ENCODE results near the gene OAT. TPM values are rescaled to one million over a fixed set of nuclear protein-coding genes. Genes with fewer than 3 reads are reported as not detected.

The OAT gene
- total and polyA plus RNA-seq, 2 experiments from 2014 or later: 232 to 263 TPM

DNA sequence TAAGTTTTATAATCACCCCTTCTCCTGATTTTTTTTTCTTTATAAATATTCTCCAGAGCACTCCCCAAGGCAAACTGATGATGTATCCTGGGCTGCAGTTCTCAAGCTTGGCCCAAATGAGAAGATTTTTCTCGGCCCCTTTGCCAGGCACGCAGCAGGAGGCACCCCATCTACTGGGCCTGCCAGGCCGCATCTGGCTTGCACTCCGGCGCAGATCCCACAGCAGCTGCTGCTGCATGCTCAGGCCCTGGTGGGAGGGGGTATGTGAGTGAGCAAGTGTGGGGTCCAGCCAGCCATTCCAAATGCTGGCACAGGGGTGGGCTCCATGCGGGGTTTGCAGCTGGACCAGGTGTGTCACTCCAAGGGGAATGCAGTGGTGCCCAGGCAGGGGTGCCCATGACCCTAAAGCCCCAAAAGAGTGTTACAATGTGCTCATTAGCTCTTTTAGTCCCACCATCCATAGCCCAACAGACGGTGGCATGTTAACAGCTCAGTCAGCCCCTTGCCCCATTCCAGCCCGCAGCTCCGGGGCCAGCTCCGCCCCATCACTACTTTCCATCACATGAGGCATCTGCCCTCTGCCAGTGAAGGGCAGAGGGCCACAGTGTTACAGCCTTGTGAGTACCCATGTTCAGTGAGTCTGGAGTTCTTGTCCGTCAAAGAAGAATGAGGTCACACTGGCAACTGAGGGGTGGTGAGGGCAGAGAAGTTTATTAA is 25.9 kb downstream of the OAT start:
- WGBS, 2 experiments (ENCODE audit: low coverage in 1 of 2, low lambda C conversion rate in 2 of 2, missing lambda C conversion rate in 2 of 2): 54 to 68% methylated on average over 11 of the region's 11 CpGs
- Histone ChIP-seq H3K79me2 (ENCODE audit: insufficient read depth) (no peaks in the 10 kb centered on the region), H3K9ac (no peak overlapping the region), H3K4me2 (ENCODE audit: unreplicated experiment) (no peak overlapping the region), H3K4me3 (no peak overlapping the region), H3K4me1 (ENCODE audit: insufficient read depth) (no peaks in the 10 kb centered on the region), H4K20me1 (ENCODE audit: insufficient read depth) (no peaks in the 10 kb centered on the region), H3K9me2 (ENCODE audit: insufficient read depth) (no peaks in the 10 kb centered on the region), H3F3A (ENCODE audit: insufficient read depth) (0 out of 2 replicates have a peak, but pooled peaks cover 10% of the 10 kb centered on the region), H3K27me3 (replicated peaks; ENCODE audit: insufficient read depth) (no peaks in the 10 kb centered on the region), H3K9me3 (ENCODE audit: low read depth) (no peaks in the 10 kb centered on the region), H2AFZ (no peak overlapping the region), H3K27ac (no peak overlapping the region), H3K36me3 (ENCODE audit: low read depth) (peaks cover 12% of the 10 kb centered on the region)
- TF ChIP-seq EZH2 (IDR thresholded peaks at IDR 0.05; ENCODE audit: insufficient read depth, poor library complexity, severe bottlenecking) (no peak), EZH2phosphoT487 (IDR thresholded peaks at IDR 0.05; ENCODE audit: insufficient read depth, low read depth) (no peak)
- in situ Hi-C loops (cut with MboI): no loop called here
- DNase-seq: no peak

DNA sequence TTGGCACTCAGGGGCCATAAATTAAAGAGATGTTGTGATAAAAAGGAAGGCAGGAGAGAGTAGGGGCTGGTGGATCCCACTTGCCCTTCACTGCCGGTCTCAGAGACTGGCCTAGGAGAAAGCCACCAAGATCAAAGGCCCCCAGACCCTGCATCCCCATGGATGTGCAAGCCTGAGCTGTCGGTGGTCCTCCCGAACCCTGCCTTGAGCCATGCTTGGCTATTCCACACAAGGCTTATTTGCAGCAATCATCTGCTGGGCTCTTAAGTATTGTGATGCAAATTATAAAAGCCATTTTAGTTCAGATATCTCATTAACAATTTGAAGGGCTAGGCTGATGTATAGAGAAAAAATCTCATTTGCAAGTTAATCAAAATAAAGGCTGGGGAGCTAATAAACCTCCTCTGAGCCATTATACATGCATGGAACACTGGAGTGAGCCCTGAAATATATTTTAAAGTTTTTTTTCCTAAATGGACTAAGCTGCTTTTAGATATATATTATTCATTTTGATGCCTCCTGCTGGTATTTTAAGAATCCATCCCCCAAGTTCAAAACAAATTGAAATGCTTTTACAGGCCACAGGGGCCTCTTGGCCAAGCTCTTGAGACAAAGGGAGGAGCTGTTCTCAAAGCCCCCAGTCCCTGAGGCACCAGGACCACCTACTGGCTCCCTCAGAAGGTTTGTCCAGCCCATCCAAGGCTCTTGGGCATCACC is 28.1 kb downstream of the OAT start:
- Histone ChIP-seq H3K79me2 (ENCODE audit: insufficient read depth) (no peaks in the 10 kb centered on the region), H3K36me3 (ENCODE audit: low read depth) (peaks cover 5% of the 10 kb centered on the region; the same call in 1 of the 2 replicates), H3K4me2 (ENCODE audit: unreplicated experiment) (no peak overlapping the region), H3K9me3 (ENCODE audit: low read depth) (no peaks in the 10 kb centered on the region), H3K27ac (no peak overlapping the region), H3F3A (ENCODE audit: insufficient read depth) (0 out of 2 replicates have a peak, but pooled peaks cover 8% of the 10 kb centered on the region), H3K4me1 (ENCODE audit: insufficient read depth) (no peaks in the 10 kb centered on the region), H4K20me1 (ENCODE audit: insufficient read depth) (no peaks in the 10 kb centered on the region), H2AFZ (no peak overlapping the region; the same call in 1 of the 2 replicates), H3K27me3 (replicated peaks; ENCODE audit: insufficient read depth) (no peaks in the 10 kb centered on the region), H3K4me3 (no peak overlapping the region), H3K9ac (no peak overlapping the region), H3K9me2 (ENCODE audit: insufficient read depth) (no peaks in the 10 kb centered on the region)
- no peak for TF ChIP-seq EZH2 (IDR thresholded peaks at IDR 0.05; ENCODE audit: insufficient read depth, poor library complexity, severe bottlenecking)
- no peak for TF ChIP-seq EZH2phosphoT487 (IDR thresholded peaks at IDR 0.05; ENCODE audit: insufficient read depth, low read depth)
- in situ Hi-C loops (cut with MboI): no loop called here
- DNase-seq: no peak
- 47 to 66% methylated on average over 3 of the region's 3 CpGs for WGBS, 2 experiments (ENCODE audit: low coverage in 1 of 2, low lambda C conversion rate in 2 of 2, missing lambda C conversion rate in 2 of 2)

DNA sequence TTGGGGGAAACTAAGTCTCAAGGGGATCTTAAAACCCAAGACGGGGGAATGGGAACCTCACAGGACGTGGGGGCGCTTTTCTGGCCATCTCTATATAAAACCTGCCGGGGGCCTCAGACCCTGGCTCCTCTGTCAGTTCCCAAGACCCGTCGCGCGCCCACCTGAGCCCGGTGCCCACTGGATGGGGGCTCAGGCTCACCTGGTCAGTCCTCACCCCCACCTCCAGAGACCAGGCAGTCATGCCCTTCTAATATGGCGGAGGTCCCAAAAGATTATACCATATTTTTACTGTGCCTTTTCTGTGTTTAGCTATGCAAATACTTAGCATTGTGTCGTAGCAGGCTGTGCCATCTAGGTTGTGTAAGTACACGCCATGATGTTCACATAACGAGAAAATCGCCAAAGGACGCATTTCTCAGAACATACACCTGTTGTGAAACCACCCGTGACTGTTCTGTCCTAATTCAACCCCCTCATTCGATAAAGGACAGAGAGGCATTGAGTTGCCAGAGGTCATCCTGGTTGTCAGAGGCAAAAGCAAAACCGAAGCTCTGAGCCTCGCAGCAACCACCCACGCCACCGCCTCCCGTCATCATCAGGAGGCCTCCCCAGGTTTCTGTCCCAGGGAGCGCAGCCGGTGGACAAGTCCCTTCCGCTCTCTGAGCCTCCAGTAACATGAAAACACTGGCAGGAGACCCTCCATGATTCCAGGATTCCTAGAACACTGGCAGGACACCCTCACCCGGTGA is 28.9 kb downstream of the OAT start:
- no peak for DNase-seq
- Histone ChIP-seq H3K27me3 (replicated peaks; ENCODE audit: insufficient read depth) (no peaks in the 10 kb centered on the region), H3K9ac (0 out of 2 replicates have a peak overlapping the region, but pooled peaks have one; percentile 18), H3F3A (ENCODE audit: insufficient read depth) (no peaks in the 10 kb centered on the region), H3K4me1 (ENCODE audit: insufficient read depth) (no peaks in the 10 kb centered on the region), H3K9me2 (ENCODE audit: insufficient read depth) (no peaks in the 10 kb centered on the region), H3K4me2 (ENCODE audit: unreplicated experiment) (peak overlapping the region; percentile 84), H3K27ac (no peak overlapping the region), H3K36me3 (ENCODE audit: low read depth) (no peaks in the 10 kb centered on the region), H3K4me3 (peak overlapping the region; percentile 68), H4K20me1 (ENCODE audit: insufficient read depth) (no peaks in the 10 kb centered on the region), H2AFZ (peak overlapping the region; percentile 92), H3K79me2 (ENCODE audit: insufficient read depth) (no peaks in the 10 kb centered on the region), H3K9me3 (ENCODE audit: low read depth) (no peaks in the 10 kb centered on the region)
- in situ Hi-C loops (cut with MboI): loop anchor here (10.0 kb wide), 1 partner anchor 815 kb away; no protein-coding TSS in a partner anchor
- WGBS, 2 experiments (ENCODE audit: low coverage in 1 of 2, low lambda C conversion rate in 2 of 2, missing lambda C conversion rate in 2 of 2): 71 to 78% methylated on average over 23 to 26 of the region's 26 CpGs
- TF ChIP-seq EZH2phosphoT487 (IDR thresholded peaks at IDR 0.05; ENCODE audit: insufficient read depth, low read depth) (no peak), EZH2 (IDR thresholded peaks at IDR 0.05; ENCODE audit: insufficient read depth, poor library complexity, severe bottlenecking) (no peak)

Measured in GM23248 (cell line).